ENCODE data around the gene HSD17B12. TPM values are rescaled to one million over a fixed set of nuclear protein-coding genes. Genes with fewer than 3 reads are reported as not detected.

The HSD17B12 gene
- total RNA-seq, 1 donor, result 148 TPM

GRCh38 chr11:43687120-43687791 is 6.7 kb downstream of the HSD17B12 start:
- TF ChIP-seq CTCF (IDR thresholded peaks at IDR 0.05; ENCODE audit: insufficient read depth, low read depth, low read length), result no peak
- peak; percentile 52 for DNase-seq (ENCODE audit: low read depth)
- H3K4me3 ChIP-seq (ENCODE audit: low read depth, low read length), result no peak overlapping the region

GRCh38 chr11:43688394-43688793 is 7.9 kb downstream of the HSD17B12 start:
- H3K4me3 ChIP-seq (ENCODE audit: low read depth, low read length), result no peak overlapping the region
- no peak for TF ChIP-seq CTCF (IDR thresholded peaks at IDR 0.05; ENCODE audit: insufficient read depth, low read depth, low read length)
- no peak for DNase-seq (ENCODE audit: low read depth)

- no peak for TF ChIP-seq CTCF (IDR thresholded peaks at IDR 0.05; ENCODE audit: insufficient read depth, low read depth, low read length)
- H3K4me3 ChIP-seq (ENCODE audit: low read depth, low read length), result no peak overlapping the region
- DNase-seq (ENCODE audit: low read depth), result no peak
These were observed 8.6 kb downstream of the HSD17B12 start for GRCh38 chr11:43689167-43689566.

GRCh38 chr11:43690929-43691725 is 10.6 kb downstream of the HSD17B12 start:
- no peak overlapping the region for H3K4me3 ChIP-seq (ENCODE audit: low read depth, low read length)
- DNase-seq (ENCODE audit: low read depth), result no peak
- TF ChIP-seq CTCF (IDR thresholded peaks at IDR 0.05; ENCODE audit: insufficient read depth, low read depth, low read length), result no peak

- TF ChIP-seq CTCF (IDR thresholded peaks at IDR 0.05; ENCODE audit: insufficient read depth, low read depth, low read length), result no peak
- DNase-seq (ENCODE audit: low read depth), result no peak
- H3K4me3 ChIP-seq (ENCODE audit: low read depth, low read length), result no peak overlapping the region
These were observed 11.3 kb downstream of the HSD17B12 start for GRCh38 chr11:43691806-43692205.

- DNase-seq (ENCODE audit: low read depth), result no peak
- TF ChIP-seq CTCF (IDR thresholded peaks at IDR 0.05; ENCODE audit: insufficient read depth, low read depth, low read length), result no peak
These were observed 12.5 kb downstream of the HSD17B12 start for GRCh38 chr11:43693069-43693468.

More at GRCh38 chr11:43693069-43693468, 12.5 kb downstream of the HSD17B12 start:
- H3K4me3 ChIP-seq (ENCODE audit: low read depth, low read length), result no peak overlapping the region
